ELF-1 (cell line): ENCODE measurements around the gene LMNB1.
A peak's percentile ranks its signal among the peaks of the same experiment; 100 is the strongest.

Source experiments
- DNase-seq: peaks from one replicate; pipeline ENCODE4 v3.0.0-alpha.2; 2016; ENCODE audit warnings: low read depth, low spot score

Gene LMNB1

DNA sequence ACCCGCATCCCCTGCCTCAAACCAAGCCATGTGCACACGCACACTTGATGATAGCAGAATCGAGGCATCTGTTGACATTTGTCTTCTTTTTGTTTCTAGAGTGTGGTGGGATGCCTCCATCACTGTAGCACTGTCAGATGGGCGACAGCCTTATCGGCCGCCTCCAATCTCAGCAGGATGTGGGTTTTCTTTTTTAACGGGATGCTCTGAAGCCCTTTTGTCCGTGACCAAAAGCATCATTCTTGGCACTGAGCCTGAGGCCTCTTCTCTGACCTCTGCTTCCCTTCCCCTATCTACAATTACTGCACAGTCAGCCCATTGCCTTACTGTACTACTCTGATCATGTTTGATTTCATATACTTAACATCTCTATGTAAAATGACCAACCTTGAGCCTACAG lies 78.3 kb downstream of the LMNB1 start:
- DNase-seq, result no peak

DNA sequence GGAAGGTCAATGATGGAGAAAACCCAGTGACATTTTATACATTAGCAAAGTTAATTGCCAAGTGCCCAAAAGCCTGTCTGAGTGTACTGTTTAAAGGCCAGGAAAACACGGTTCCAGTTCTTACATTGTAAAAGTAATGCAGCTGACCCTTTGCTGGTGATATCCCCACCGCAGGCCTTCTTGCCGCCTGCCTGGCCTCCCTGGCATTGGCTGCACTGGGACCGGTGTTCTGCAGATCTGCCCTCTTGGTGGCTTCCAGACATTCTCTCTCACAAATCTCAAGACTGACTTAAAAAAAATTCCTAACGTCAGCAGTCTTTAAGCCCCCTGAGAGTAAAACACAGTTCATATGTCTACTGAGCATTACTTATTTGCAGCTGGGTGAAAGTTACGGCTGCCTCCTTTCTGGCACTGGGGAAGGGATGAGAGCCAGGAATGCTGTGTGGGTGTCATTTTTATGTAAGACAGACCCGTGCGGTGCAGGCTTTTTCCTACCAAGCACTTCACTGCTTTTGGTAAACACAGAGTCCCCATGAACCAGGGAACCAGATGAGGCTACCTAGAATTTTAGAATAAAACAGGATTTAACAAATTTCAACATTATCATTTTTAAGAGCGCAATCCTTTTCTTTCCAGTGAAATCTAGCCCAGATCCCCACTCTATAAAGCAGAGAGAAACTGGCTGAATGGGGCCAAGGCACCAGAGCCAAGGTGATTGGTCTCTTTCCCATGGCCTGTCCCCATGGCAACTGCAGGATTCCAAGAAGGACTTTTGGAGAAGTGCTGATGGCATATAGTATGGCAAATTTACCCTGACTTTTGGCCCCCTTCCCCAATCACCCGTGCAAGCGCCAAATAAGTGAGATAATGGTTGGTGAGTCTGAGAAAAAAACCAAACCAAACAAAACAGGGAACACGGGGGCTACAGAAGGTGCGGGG lies 80.8 kb downstream of the LMNB1 start:
- DNase-seq, result no peak

DNA sequence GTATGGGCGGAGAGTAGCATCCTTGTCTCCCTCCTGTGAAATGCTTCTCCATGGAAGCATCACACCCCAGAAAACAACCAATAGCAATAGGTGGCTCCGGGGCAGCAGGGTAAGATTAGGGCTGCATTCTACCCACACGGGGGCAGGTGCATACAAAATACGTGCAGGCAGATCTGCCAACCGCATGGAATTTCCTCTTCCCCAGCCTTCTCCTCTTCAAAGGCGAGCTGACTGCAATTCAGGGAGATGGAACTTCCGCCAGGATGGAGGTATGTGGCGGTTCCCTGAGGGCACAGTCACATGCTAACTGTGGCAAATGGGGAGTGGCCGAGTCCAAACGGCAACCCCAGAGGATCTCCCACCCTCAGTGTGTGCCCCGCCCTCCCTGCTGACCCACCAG lies 81.5 kb downstream of the LMNB1 start:
- DNase-seq, result peak; percentile 97

DNA sequence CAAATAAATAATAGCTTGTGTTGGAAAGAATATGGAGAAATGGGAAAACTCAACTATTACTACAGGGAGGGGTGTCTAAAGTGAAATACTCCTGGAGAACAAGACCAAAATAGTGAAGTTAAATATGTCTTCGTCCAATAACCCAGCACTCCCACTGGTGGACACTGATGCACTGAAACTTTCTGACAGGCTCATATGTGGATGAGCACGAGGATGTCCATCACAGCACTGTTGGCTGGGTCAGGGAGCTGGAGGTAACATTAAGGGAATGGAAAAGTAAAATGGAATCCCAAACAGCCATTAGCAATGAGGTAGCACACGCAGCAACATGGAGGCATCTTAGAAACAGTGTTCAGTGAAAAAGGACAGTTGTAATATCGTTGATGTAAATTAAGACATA lies 86.5 kb downstream of the LMNB1 start:
- DNase-seq, result no peak

DNA sequence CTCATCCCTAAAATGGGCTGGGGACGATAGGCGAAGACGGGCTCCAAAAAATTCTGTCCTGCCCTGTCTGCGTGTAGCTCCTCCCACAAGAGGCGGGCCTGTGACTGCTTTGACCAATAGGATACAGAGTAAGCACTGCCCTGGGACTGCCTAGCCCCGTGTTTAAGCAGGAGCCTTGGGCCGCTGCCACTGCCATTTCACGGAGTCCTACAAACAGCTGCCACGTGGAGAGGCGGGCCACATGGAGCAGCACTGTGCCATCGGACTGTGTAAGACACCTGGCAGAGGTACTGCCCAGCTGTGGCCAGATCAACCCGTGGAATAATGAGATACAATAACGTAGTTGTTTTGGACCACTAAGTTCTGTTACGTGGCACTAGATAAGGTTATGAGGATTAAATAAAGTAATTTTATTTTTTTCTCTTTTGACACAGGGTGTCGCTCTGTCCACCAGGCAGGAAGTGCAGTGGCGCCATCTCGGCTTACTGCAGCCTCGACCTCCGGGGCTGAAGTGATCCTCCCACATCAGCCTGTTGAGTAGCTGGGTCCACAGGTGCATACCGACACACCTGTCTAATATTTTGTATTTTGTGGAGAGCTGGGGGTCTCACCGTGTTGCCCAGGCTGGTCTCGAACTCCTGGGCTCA lies 87.2 kb downstream of the LMNB1 start:
- peak; percentile 42 for DNase-seq

DNA sequence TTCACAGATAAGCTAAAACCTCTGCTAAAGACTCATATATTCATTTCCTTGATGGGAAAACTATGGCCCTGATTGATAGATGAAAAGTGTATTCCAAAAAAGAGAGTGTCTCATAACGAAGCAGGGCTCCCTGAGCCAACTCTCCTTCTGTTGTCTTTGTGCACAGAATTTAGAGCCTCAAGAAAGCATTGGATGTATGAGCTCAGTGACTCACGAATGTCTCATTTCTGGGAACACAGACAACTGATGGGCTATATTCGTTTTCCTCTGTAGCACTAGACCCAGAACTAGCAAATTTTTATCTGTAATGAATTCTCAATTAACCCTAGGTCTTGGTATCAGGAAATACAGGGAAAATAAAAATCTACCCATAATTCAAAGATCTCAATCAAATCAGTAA lies 88.4 kb downstream of the LMNB1 start:
- DNase-seq, result no peak

DNA sequence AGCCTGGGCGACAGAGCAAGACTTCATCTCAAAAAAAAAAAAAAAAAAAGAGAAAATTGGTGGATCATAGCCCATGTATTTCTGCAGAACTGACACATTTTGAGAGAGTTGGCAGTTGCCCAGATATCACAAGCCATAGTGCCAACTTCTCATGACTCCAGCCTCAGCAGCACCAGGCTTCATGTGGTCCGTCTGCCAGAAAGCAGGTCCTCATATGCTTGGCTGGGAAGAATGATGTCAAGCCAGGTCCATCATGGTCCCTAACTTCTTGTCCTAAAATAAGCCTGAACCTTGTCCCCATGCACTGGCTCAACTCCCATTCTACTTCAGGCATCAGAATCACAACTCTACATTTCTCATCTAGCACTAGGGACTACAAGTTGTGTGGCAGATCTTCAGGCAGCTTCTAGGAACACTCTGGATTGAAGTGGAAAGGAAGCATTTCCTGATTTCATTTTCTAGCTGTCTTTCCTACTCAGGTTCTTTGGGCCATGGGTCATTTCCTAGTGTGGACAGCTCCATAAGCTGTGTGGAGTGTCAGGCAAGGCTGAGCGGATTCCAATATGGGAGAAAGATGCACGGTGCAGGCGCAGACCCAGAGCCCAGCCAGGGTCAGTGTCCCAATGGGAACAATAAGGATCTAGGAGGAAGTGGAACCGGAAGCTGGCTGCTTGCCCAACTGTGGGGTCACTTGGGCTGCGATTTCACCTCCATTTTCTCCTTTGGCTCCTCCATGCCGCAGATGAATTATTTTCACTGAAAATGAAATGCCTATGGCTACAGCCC lies 90.1 kb downstream of the LMNB1 start:
- no peak for DNase-seq

DNA sequence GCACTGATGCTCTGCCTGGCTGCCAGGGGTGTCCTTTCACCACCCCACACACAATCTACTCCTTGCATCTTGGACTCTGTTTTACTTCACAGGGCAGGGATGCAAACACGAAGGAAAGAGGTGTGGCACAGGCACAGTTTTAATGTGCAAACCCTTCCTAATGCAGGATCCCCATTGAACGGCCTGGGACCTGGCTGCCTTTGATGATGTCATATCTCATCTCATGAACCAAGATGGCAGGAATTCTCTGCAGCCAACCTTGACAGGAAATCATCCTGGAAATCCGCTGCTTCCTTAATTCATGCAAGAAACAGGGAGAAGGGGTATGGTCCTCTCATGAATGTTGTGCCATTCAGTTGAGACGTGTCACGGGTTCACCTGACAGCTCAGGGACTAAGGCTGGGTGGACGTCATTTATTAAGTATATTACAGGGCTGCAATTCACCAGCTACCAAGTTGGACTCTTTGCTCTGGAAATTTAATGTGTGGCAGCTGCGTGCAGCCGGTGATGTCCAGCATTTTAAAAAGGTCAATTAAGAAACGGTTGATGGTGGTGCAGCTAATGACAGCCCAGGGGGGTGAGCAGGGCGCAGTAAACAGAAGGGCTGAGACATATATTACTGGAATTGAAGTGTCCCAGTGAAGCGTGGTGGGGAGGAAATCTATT lies 91.5 kb downstream of the LMNB1 start:
- no peak for DNase-seq

DNA sequence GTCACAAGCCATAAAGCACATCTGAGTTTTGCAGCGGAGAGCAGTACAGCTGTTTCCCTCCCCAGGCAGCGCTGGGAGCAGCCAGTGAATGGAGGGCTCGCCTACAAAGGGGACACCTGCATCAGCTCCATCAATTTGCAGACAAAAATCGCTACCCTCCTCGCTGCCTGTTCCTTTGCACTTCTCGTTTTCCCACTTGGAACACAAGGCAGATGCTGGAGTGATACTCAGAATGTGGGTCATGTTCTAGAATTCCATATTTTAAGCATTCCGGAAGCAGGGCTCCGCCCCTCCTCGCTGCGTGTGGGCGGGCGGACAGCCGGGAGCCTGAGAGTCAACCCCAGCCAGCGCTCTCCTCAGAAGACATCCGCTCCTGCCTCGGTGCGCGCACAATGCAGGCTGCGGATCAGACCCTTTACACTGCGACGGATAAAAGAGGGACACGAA lies 92.1 kb downstream of the LMNB1 start:
- peak; percentile 61 for DNase-seq

DNA sequence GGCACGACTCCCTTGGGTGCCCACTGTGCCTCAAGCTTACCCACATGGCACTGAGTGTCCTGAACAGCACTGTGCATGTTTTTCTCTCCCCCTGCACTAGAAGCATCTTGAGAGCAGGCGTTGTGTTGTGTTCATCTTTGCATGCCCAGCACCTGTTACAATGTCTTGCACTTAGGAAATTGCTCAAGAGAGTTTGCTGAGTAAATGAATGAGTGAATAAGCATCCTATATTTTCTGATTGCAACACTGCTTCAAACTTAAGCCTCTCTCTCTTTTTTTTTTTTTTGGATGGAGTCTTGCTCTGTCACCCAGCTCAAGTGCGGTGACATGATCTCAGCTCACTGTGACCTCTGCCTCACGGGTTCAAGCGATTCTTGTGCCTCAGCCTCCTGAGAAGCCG lies 94.5 kb downstream of the LMNB1 start:
- no peak for DNase-seq

DNA sequence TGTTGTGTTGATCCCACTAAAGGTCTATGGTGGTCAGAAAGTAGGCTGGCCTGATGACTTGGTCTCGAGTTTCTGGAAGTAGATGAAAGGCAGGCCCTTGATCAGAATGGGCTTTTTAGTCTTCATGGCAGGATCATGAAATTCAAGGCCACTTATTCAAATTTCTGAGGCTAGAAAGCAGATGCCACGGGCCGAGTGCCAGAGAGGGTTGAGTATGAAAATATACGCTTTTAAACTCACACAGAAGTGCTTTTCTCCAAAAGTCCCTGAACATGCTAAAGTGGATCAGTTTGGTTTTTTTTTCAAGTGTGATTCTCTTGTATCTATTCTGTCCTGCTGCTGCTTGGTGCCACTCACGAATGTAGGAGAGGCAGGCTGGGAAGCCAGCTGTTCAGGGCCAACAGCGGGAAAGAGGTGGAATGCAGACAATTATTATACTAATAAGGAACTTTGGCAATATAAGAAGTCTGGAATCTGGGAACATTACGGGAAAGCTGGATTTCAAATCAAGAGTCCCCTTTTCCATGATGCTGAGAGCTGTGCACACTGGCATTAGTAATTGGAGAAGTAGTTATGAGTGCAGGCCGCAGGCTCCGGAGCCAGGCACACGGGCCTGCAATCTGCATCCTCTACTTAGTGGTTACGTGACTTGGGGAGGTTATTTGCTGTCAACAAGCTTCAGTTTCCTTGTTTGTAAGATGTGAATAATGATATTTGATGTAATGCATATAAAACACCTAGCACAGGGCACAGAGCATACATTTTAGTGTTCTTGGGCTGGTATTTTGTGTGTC lies 95.8 kb downstream of the LMNB1 start:
- no peak for DNase-seq

DNA sequence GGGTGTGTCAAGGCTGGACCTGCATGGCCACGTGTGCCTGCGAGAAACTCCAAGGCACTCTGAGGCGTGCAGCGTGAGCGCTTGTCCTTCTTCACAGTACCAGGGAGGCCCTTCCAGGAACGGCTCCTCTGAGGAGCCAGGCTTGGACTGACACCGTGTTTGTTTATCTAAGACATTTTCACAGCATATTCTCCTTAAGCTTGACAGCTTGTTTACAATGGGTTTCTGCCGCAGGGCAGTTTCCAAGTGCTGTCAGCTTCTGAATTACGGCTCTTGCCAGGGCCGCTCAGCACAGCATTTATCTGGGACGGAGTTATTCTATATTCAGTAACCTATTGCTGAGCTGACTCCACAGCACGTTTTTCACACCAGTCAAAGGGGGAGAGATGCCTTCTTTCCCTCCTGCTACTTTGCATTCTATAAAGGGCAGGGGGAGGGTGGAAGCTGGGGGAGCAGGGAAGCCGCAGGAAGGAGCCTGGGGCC lies 98.4 kb downstream of the LMNB1 start:
- peak; percentile 74 for DNase-seq

DNA sequence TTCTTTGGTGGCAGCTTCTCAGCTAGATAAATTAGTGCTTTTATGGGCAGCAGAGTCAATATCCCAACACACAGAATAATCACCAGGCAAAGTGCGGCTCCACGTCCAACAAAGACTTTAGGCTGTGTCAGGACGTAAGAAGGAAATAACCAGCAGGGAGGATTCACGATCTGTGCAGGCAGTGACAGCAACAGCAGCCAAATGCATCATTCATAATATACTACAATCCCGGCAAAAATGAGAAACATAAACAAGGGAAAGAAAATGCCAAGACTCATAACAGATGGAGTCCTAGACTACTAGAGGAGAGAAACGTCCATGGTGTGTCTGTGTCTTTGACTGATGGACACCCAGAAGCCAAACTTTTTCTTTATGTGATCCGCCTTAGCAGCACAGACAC lies 100.7 kb downstream of the LMNB1 start:
- no peak for DNase-seq

DNA sequence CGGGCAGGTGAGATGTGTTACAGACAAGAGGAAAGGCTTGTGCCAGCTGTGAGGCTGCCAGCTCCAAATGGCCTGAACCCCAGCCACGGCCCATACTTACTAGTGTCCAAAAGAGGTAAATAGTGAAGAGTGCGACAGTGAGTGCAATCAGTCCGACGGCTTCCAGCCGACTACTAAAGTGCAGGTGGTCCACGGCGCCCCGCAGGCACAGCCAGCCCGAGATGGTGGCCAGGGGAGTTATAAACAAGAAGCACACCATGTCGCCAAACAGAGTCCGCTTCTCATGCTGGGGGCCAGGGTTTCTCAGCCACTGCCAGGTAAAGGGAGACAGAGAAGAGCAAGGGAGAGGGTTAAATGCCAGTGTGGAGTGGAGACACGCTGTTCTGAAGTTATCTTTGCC lies 101.1 kb downstream of the LMNB1 start:
- DNase-seq, result no peak

DNA sequence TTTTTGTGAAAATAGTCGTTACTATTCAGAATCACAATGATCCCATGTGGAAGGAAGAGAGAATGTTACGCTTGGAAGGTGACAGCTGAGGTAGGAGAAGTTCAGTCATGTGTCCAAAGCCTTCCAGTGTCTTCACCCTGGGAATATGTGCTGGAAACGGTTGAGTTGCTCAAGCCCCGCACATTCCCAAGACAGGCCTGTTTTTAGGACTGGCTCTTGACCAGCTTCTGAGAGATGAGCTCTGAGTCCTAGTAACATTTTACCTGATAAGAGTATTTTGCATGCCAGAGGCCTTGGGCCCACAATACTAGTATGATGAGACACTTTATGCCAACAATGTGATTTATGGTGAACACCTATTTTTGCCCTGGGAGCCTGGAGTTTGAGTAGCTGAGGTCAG lies 101.7 kb downstream of the LMNB1 start:
- DNase-seq, result no peak

DNA sequence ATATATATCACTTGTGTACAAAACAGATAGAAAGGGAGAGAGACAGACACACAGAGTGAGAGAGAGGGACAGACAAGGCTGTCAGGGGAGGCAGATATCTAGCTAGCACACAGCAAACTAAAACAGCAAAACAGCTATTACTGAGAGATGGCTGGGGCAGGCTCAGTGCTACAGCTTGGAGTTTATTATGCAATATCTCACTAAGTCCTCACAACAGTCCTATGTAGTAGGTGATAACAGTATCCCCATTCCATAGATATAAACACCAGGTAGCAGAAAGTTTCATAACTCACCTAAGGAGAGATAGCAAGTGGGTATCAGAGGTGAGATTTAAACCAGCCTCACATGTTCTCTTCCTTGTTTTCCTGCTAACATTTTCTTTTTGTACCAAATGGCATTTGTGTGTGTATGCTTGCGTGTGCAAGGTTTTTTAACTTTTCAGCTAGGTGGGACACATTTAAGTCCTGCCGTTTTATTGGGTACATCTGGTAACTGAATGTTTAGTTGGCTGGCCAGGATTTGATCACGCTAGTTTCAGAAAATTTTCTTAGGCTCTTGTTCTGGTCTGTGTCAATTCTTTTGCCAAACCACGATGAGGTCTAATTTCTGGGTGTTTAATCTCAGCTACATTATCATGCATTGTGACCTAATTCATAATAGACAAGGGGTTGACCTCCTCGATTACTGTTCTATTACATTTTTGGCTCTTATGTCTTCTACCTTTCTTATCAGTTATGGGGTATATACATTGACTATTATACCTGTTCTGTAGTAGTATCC lies 105.1 kb downstream of the LMNB1 start:
- no peak for DNase-seq

DNA sequence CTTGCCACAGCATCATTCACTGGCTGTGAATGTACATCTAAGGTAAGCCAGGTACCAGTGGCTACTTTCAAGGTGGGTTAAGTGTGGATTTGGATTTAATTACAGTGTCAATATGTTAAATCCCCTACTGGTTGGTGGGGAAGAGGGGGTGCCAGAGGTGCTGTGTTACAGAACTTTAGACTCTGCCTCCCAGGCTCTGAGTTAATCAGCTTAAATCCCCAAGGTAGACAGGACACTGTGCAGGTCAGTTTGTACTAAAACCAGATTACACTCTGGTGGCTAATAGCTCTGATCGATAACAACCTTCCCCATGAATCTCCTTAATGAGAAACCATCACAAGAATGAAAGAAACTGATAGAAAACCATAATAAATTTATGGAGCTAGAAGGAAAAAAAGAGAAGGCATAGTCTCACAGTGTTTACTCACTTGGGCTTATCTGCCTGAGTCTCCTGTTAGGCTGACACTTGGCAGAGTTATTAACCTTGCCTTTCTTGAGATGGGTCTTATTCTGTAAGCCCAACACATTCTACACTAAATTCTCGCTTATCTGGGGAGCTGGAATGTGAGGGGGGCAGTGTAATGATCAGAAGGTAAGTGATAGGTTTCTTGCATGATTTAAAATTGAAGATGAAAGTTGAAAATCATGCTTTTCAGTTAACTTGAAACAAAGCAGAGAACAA lies 106.8 kb downstream of the LMNB1 start:
- no peak for DNase-seq

DNA sequence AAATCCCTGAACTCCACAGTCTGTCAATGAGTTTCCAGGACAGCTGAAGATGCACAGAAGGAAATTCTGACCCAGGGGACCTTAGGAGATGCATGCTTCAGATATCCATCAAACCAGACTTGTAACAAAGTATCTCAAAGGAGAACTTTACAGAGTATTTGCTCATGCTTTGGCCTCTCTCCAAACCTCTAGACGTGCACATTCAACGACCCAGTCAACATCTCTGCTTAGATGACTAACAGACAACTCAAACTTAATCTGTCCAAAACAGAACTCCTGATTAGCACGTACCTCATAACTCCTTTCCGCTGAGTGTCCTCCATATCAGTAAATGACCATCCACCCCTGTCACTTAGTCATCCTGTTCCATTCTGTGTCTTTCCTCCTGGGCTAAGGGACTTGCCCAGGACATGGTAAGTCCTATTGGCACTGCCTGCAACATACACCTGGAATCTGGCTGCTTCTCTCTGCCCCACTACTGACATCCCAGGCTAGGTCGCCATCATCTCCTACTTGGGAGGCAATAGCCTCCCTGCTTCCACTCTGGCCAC lies 107.4 kb downstream of the LMNB1 start:
- DNase-seq, result no peak
